GM12874 (cell line): ENCODE data around the gene ENTPD8.

Experiments
- CTCF ChIP-seq: IDR thresholded peaks from 2 replicates; pipeline ENCODE4 v1.5.1; 2011; ENCODE audit warnings: low read depth, mild to moderate bottlenecking, control low read depth, low read length, moderate library complexity; ENCODE audit not compliant: insufficient read depth

Gene ENTPD8

GRCh38 chr9:137427454-137428310, 13.5 kb downstream of the ENTPD8 start:
- TF ChIP-seq CTCF: no peak

- no peak for TF ChIP-seq CTCF
Measured at GRCh38 chr9:137426018-137426681, 15.0 kb downstream of the ENTPD8 start.

- no peak for TF ChIP-seq CTCF
Measured at GRCh38 chr9:137423514-137424291, 17.5 kb downstream of the ENTPD8 start.

- peak; percentile 90 for TF ChIP-seq CTCF
Measured at GRCh38 chr9:137422604-137423513, 18.3 kb downstream of the ENTPD8 start, which contains the start of the genes EXD3 and NOXA1. Gene EXD3 (minus strand): TSS chr9:137423162. CDS start chr9:137395357, 27,805 bp downstream. Gene NOXA1 (plus strand): TSS chr9:137423393. CDS start chr9:137423530, 137 bp downstream.

GRCh38 chr9:137421838-137422603, 19.1 kb downstream of the ENTPD8 start:
- TF ChIP-seq CTCF: no peak
